C4-2B (cell line): ENCODE measurements around the gene CD3E.

Source experiments
- ZFX ChIP-seq: fragments of 450-650 bp; IDR thresholded peaks from 2 replicates; pipeline ENCODE4 v1.6.1; 2017
- TF ChIP-seq, protein P1 (sequence below): fragments of 450-650 bp; conservative IDR thresholded peaks from 2 replicates; pipeline ENCODE4 v1.5.1; 2017; ENCODE audit warnings: mild to moderate bottlenecking

DNA sequence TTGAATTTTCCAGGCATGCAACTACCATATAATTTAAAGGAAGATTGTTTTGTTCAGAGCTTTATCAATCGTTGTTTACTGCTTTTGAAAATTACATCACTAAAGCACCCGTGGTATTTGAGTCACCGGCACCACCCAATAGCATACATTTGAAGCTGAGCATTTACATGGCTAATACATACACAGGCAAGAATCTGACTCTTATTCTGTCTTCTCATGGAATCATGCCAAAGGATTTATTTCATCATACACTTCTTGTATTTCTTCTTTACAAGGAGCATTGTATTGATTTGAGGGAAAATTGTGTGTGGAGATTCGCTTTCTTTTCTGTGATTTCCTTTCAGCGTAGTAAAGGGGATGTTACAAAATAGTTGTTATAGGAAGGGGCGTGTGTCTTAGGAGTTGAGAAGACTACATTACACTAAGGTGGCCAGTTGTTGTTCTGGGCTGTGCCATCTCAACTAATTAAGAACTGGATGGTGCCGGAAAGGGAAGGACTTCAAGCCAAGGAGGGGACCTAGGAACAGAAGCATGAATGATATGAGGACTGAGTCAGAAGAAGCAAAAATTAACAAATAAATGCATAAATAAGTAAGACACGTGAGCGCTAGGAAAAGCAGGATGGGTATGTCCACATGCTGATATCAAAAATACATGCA lies 12.9 kb upstream of the CD3E start:
- TF ChIP-seq, protein P1, sequence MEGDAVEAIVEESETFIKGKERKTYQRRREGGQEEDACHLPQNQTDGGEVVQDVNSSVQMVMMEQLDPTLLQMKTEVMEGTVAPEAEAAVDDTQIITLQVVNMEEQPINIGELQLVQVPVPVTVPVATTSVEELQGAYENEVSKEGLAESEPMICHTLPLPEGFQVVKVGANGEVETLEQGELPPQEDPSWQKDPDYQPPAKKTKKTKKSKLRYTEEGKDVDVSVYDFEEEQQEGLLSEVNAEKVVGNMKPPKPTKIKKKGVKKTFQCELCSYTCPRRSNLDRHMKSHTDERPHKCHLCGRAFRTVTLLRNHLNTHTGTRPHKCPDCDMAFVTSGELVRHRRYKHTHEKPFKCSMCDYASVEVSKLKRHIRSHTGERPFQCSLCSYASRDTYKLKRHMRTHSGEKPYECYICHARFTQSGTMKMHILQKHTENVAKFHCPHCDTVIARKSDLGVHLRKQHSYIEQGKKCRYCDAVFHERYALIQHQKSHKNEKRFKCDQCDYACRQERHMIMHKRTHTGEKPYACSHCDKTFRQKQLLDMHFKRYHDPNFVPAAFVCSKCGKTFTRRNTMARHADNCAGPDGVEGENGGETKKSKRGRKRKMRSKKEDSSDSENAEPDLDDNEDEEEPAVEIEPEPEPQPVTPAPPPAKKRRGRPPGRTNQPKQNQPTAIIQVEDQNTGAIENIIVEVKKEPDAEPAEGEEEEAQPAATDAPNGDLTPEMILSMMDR: no peak
- TF ChIP-seq ZFX: no peak
